WTC11 (cell line): ENCODE measurements around the gene SRD5A1. TPM values are rescaled to one million over a fixed set of nuclear protein-coding genes. Genes with fewer than 3 reads are reported as not detected.

Experiments used
- ATAC-seq: fragments of 200-7000 bp; cut with Tn5 transposase; 2 replicates; pipeline ENCODE4 v1.10.0; 2021; ENCODE audit warnings: mild to moderate bottlenecking, moderate library complexity
- CTCF ChIA-PET: fragments of 300-600 bp; sonication (Branson Sonifier 250); formaldehyde crosslinking; loops from one replicate; lab custom pipeline; 2021; ENCODE audit warnings: antibody characterized with exemption; lab: Charles Lee
- POLR2A ChIA-PET: fragments of 350-600 bp; sonication (Branson Sonifier 250); formaldehyde crosslinking; loops from one replicate; lab custom pipeline; 2021; ENCODE audit warnings: antibody characterized with exemption; lab: Charles Lee
- DNase-seq: peaks from one replicate; pipeline ENCODE4 v3.0.0; 2021; ENCODE audit warnings: low spot score
- H3K27ac Mint-ChIP-seq: 2 replicates; pipeline ENCODE4 v1.8.0; 2021; ENCODE audit warnings: mixed read lengths
- H3K27me3 Mint-ChIP-seq: 2 replicates; pipeline ENCODE4 v1.8.0; 2021; ENCODE audit warnings: low read depth, mild to moderate bottlenecking, moderate library complexity, mixed read lengths
- H3K36me3 Mint-ChIP-seq: 2 replicates; pipeline ENCODE4 v1.8.0; 2021; ENCODE audit warnings: mixed read lengths
- H3K4me1 Mint-ChIP-seq: 2 replicates; pipeline ENCODE4 v1.8.0; 2022; ENCODE audit warnings: mixed read lengths
- H3K4me3 Mint-ChIP-seq: 2 replicates; pipeline ENCODE4 v1.8.0; 2021; ENCODE audit warnings: mild to moderate bottlenecking, moderate library complexity, mixed read lengths
- H3K9me3 Mint-ChIP-seq: 2 replicates; pipeline ENCODE4 v1.8.0; 2021; ENCODE audit warnings: mixed read lengths
- AR ChIP-seq: fragments of 250-450 bp; sonication (Bioruptor Pico); IDR thresholded peaks from 2 replicates; pipeline ENCODE4 v1.9.0; 2021; ENCODE audit warnings: mild to moderate bottlenecking
- ATF6 ChIP-seq: sonication (generic); formaldehyde crosslinking; IDR thresholded peaks from 2 replicates; pipeline ENCODE4 v1.8.1; 2023; ENCODE audit warnings: mild to moderate bottlenecking, missing genetic modification reagents
- ELF4 ChIP-seq: sonication (generic); formaldehyde crosslinking; IDR thresholded peaks from 2 replicates; pipeline ENCODE4 v1.8.1; 2022; ENCODE audit warnings: low read depth, mild to moderate bottlenecking, moderate library complexity, missing genetic modification reagents
- EMX1 ChIP-seq: fragments of 250-450 bp; sonication (Bioruptor Pico); IDR thresholded peaks from 2 replicates; pipeline ENCODE4 v1.8.0; 2021; ENCODE audit warnings: mild to moderate bottlenecking
- FOXP4 ChIP-seq: sonication (generic); formaldehyde crosslinking; IDR thresholded peaks from 2 replicates; pipeline ENCODE4 v1.8.0; 2022; ENCODE audit warnings: mild to moderate bottlenecking, missing genetic modification reagents
- GRHL2 ChIP-seq: fragments of 250-450 bp; sonication (Bioruptor Pico); IDR thresholded peaks from 2 replicates; pipeline ENCODE4 v1.8.0; 2022; ENCODE audit warnings: mild to moderate bottlenecking, moderate library complexity; ENCODE audit not compliant: insufficient replicate concordance, severe bottlenecking
- HMGA2 ChIP-seq: fragments of 250-450 bp; sonication (Bioruptor Pico); IDR thresholded peaks from 2 replicates; pipeline ENCODE4 v1.4.0; 2021; ENCODE audit warnings: mild to moderate bottlenecking, moderate library complexity
- JUN ChIP-seq: sonication (generic); formaldehyde crosslinking; IDR thresholded peaks from 2 replicates; pipeline ENCODE4 v1.8.0; 2023; ENCODE audit warnings: mild to moderate bottlenecking, missing genetic modification reagents
- MAX ChIP-seq: sonication (generic); formaldehyde crosslinking; IDR thresholded peaks from 2 replicates; pipeline ENCODE4 v1.8.0; 2022; ENCODE audit warnings: mild to moderate bottlenecking, missing genetic modification reagents
- MLX ChIP-seq: sonication (generic); formaldehyde crosslinking; IDR thresholded peaks from 2 replicates; pipeline ENCODE4 v1.8.1; 2023; ENCODE audit warnings: mild to moderate bottlenecking, missing genetic modification reagents, moderate library complexity
- NR1H2 ChIP-seq: sonication (generic); formaldehyde crosslinking; IDR thresholded peaks from 2 replicates; pipeline ENCODE4 v1.9.0; 2021; ENCODE audit warnings: mild to moderate bottlenecking, moderate library complexity, missing genetic modification reagents
- SOX15 ChIP-seq: fragments of 250-450 bp; sonication (Bioruptor Pico); IDR thresholded peaks from 2 replicates; pipeline ENCODE4 v1.9.0; 2021; ENCODE audit warnings: mild to moderate bottlenecking
- SP1 ChIP-seq: sonication (generic); formaldehyde crosslinking; conservative IDR thresholded peaks from 2 replicates; pipeline ENCODE4 v1.8.1; 2022; ENCODE audit warnings: missing genetic modification reagents
- ZNF396 ChIP-seq: fragments of 250-450 bp; sonication (Bioruptor Pico); IDR thresholded peaks from 2 replicates; pipeline ENCODE4 v1.8.0; 2021; ENCODE audit warnings: mild to moderate bottlenecking, moderate library complexity, borderline replicate concordance
- ZNF512 ChIP-seq: sonication (generic); formaldehyde crosslinking; IDR thresholded peaks from 2 replicates; pipeline ENCODE4 v1.8.1; 2022; ENCODE audit warnings: missing genetic modification reagents, borderline replicate concordance
- total RNA-seq: library from RNA; stranded (reverse); gene quantifications from 3 replicates; pipeline ENCODE4 v1.2.3, GENCODE V29; 2021

The SRD5A1 gene
- total RNA-seq, 1 experiment from 2014 or later = 36.9 TPM

- no peak for TF ChIP-seq FOXP4
- TF ChIP-seq ZNF512 (CRISPR knock-in tag) = no peak
- TF ChIP-seq SOX15 (CRISPR knock-in tag) = no peak
Observed at GRCh38 chr5:6722015-6722414, 88.8 kb downstream of the SRD5A1 start (continued).

- H3K9me3 Mint-ChIP-seq = no peaks in the 10 kb centered on the region
- TF ChIP-seq MLX (CRISPR knock-in tag) (no peak), GRHL2 (CRISPR knock-in tag) (no peak), ELF4 (CRISPR knock-in tag) (no peak)
- TF ChIP-seq, all 79 proteins: peak for 0
- peaks cover 8% of the 10 kb centered on the region; the same call in 1 of the 2 replicates for H3K36me3 Mint-ChIP-seq
- peaks cover 77% of the 10 kb centered on the region for H3K4me1 Mint-ChIP-seq
- peak overlapping the region; percentile 83; the same call in 1 of the 2 replicates for H3K27ac Mint-ChIP-seq
- ATAC-seq = no peak
- POLR2A ChIA-PET = no interaction called here
- no peak overlapping the region for H3K4me3 Mint-ChIP-seq
- H3K27me3 Mint-ChIP-seq = no peaks in the 10 kb centered on the region
- CTCF ChIA-PET = no interaction called here
- no peak for DNase-seq
Observed at GRCh38 chr5:6723122-6723815, 90.0 kb downstream of the SRD5A1 start.

- Mint-ChIP-seq H3K9me3 (no peaks in the 10 kb centered on the region), H3K36me3 (peaks cover 3% of the 10 kb centered on the region; the same call in 1 of the 2 replicates)
- ChIA-PET POLR2A (no interaction called here), CTCF (no interaction called here)
- no peak for TF ChIP-seq HMGA2 (CRISPR knock-in tag)
- TF ChIP-seq SP1 = no peak
- TF ChIP-seq AR = no peak
- TF ChIP-seq NR1H2 (CRISPR knock-in tag) = no peak
- TF ChIP-seq JUN (CRISPR knock-in tag) = no peak
- TF ChIP-seq MAX (CRISPR knock-in tag) = no peak
- TF ChIP-seq EMX1 = no peak
- TF ChIP-seq ATF6 (CRISPR knock-in tag) = no peak
- no peak for TF ChIP-seq ZNF396 (CRISPR knock-in tag)
- TF ChIP-seq, all 79 proteins: peak for 0
- DNase-seq = no peak
- Mint-ChIP-seq H3K4me1 (peaks cover 74% of the 10 kb centered on the region), H3K27ac (peak overlapping the region; percentile 73; the same call in 1 of the 2 replicates), H3K4me3 (no peak overlapping the region), H3K27me3 (no peaks in the 10 kb centered on the region)
- ATAC-seq = no peak
Observed at GRCh38 chr5:6723816-6724300, 90.6 kb downstream of the SRD5A1 start.
